Testis (tissue), 3 donors: ENCODE data around the gene CACNA2D3. TPM values are rescaled to one million over a fixed set of nuclear protein-coding genes. Genes with fewer than 3 reads are reported as not detected.
A peak's percentile ranks its signal among the peaks of the same experiment; 100 is the strongest.

ENCODE experiments used
- DNase-seq: peaks from one replicate; pipeline ENCODE4 v3.0.0-alpha.2; 2019
- H3K27ac ChIP-seq, 2 donors: fragments of 200-600 bp; sonication (generic); one replicate each; pipeline ENCODE4 v1.5.1; 2019
- H3K27me3 ChIP-seq: fragments of 200-600 bp; sonication (generic); one replicate; pipeline ENCODE4 v1.5.1; 2019
- H3K36me3 ChIP-seq: fragments of 200-600 bp; sonication (generic); one replicate; pipeline ENCODE4 v1.5.1; 2017; ENCODE audit warnings: low read depth; ENCODE audit errors: missing control alignments
- H3K4me1 ChIP-seq: fragments of 200-600 bp; sonication (generic); one replicate; pipeline ENCODE4 v1.5.1; 2019
- H3K4me3 ChIP-seq, 2 donors: fragments of 200-600 bp; sonication (generic); one replicate each; pipeline ENCODE4 v1.5.1; 2017 to 2019
- H3K9me3 ChIP-seq: fragments of 200-600 bp; sonication (generic); one replicate; pipeline ENCODE4 v1.5.1; 2017
- POLR2A ChIP-seq: fragments of 450-650 bp; IDR thresholded peaks from one replicate; pipeline ENCODE4 v1.6.1; 2017; ENCODE audit warnings: antibody characterized with exemption, mild to moderate bottlenecking, moderate library complexity
- WGBS, 2 donors: methylation state at CpG; one replicate each; pipeline ENCODE4 v1.1.5; 2018; 5-methylcytosine and 5-hydroxymethylcytosine counted together
- intact Hi-C: fragments of 100-400 bp; cut with DNase I; formaldehyde crosslinking; loops from one replicate; pipeline ENCODE4 v1.15.1; 2023; ENCODE audit warnings: low total_unique reads
- polyA plus RNA-seq: library from polyadenylated mRNA; stranded (reverse); fragments of 350-450 nt; fragmentation: Illumina TruSeq; extraction: RNeasy Lipid Tissue Mini Kit (QIAGEN cat#74804); gene quantifications from one replicate; pipeline ENCODE4 v1.2.3, GENCODE V29; 2014; ENCODE audit warnings: low read depth, low replicate concordance; ENCODE audit not compliant: insufficient read depth
- total RNA-seq, 2 donors: library from RNA; depleted of rRNA; stranded (reverse); fragments of >200 nt; gene quantifications; one replicate each; pipeline ENCODE4 v1.2.3, GENCODE V29; 2016
- TF ChIP-seq, protein P1 (sequence below), 3 experiments: fragments of 450-650 bp in 2 of 3; fragments of 200-600 bp in 1 of 3; sonication (generic) in 1 of 3; IDR thresholded peaks; one replicate each; pipeline ENCODE4 v1.5.1; 2016 to 2019; ENCODE audit warnings: antibody characterized with exemption in 3 of 3, mild to moderate bottlenecking in 2 of 3, moderate library complexity in 1 of 3

CACNA2D3 gene
- total and polyA plus RNA-seq, 3 donors from 2014 or later = 10.1 to 16.5 (median 11.2) TPM

DNA sequence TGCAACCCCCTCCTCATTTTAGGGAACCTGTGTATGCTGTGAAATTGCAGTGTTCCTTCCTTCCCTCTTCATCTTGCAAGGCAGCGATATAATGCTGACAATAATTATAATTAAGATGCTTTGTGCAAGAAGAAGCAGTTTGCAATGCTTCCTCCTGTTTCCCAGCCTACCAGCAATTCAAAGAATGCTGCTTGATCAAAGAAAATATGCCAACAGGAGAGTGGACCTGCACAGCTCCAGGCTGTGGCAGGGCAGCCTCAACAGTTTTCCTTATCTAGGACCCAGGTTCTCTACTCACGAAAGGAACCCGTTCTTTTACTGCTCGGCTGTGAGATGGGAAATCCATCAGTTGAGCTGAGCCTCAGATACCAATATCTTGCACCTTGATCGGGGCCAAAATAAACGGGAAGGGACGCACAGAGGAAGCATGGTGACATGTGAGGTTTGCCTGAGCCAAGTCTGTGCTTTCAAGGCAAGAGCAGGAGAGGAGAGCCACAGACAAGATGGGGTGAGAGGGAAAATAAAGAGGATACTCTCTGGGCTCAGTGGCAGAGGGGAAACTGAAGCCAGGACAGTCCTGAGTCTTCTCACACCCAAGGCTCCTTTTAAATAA is 828.1 kb downstream of the CACNA2D3 start:
- no peak for DNase-seq
- H3K27me3 ChIP-seq = no peaks in the 10 kb centered on the region
- TF ChIP-seq, protein P1, sequence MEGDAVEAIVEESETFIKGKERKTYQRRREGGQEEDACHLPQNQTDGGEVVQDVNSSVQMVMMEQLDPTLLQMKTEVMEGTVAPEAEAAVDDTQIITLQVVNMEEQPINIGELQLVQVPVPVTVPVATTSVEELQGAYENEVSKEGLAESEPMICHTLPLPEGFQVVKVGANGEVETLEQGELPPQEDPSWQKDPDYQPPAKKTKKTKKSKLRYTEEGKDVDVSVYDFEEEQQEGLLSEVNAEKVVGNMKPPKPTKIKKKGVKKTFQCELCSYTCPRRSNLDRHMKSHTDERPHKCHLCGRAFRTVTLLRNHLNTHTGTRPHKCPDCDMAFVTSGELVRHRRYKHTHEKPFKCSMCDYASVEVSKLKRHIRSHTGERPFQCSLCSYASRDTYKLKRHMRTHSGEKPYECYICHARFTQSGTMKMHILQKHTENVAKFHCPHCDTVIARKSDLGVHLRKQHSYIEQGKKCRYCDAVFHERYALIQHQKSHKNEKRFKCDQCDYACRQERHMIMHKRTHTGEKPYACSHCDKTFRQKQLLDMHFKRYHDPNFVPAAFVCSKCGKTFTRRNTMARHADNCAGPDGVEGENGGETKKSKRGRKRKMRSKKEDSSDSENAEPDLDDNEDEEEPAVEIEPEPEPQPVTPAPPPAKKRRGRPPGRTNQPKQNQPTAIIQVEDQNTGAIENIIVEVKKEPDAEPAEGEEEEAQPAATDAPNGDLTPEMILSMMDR (IDR thresholded peaks at IDR 0.05) = no peak
- no peak for TF ChIP-seq POLR2A
- no peaks in the 10 kb centered on the region for H3K9me3 ChIP-seq
- intact Hi-C loops = no loop called here
- H3K4me3 ChIP-seq = no peak overlapping the region
- WGBS, 2 donors = 54 to 57% methylated on average over 7 of the region's 7 CpGs
- H3K27ac ChIP-seq = no peak overlapping the region
- H3K36me3 ChIP-seq = no peaks in the 10 kb centered on the region
- H3K4me1 ChIP-seq = peaks cover 7% of the 10 kb centered on the region

- TF ChIP-seq, protein P1 (IDR thresholded peaks at IDR 0.05) = peak; percentile 26 to 53 (median 34)
- TF ChIP-seq POLR2A = no peak
- DNase-seq = peak; percentile 78
- H3K9me3 ChIP-seq = no peaks in the 10 kb centered on the region
- intact Hi-C loops = no loop called here
- H3K4me1 ChIP-seq = peaks cover 7% of the 10 kb centered on the region
- H3K27me3 ChIP-seq = no peaks in the 10 kb centered on the region
- no peak overlapping the region for H3K4me3 ChIP-seq
- H3K27ac ChIP-seq = no peak overlapping the region
- no peaks in the 10 kb centered on the region for H3K36me3 ChIP-seq
- 34 to 57% methylated on average over 4 to 8 of the region's 8 CpGs for WGBS, 2 donors
Observed at GRCh38 chr3:54951405-54951804, 829.1 kb downstream of the CACNA2D3 start.

- TF ChIP-seq, protein P1 (IDR thresholded peaks at IDR 0.05) = no peak
- TF ChIP-seq POLR2A = no peak
- Histone ChIP-seq H3K36me3 (no peaks in the 10 kb centered on the region), H3K27ac (no peak overlapping the region), H3K4me3 (no peak overlapping the region), H3K4me1 (peaks cover 7% of the 10 kb centered on the region), H3K9me3 (no peaks in the 10 kb centered on the region), H3K27me3 (no peaks in the 10 kb centered on the region)
- DNase-seq = no peak
- intact Hi-C loops = no loop called here
- 42 to 51% methylated on average over 3 to 5 of the region's 5 CpGs for WGBS, 2 donors
Observed at GRCh38 chr3:54954022-54954421, 831.7 kb downstream of the CACNA2D3 start.

GRCh38 chr3:54954521-54954920 is 832.2 kb downstream of the CACNA2D3 start:
- no peak for DNase-seq
- 70 to 94% methylated on average over 5 of the region's 5 CpGs for WGBS, 2 donors
- Histone ChIP-seq H3K36me3 (no peaks in the 10 kb centered on the region), H3K27me3 (no peaks in the 10 kb centered on the region), H3K9me3 (no peaks in the 10 kb centered on the region), H3K4me3 (no peak overlapping the region), H3K27ac (no peak overlapping the region), H3K4me1 (peaks cover 7% of the 10 kb centered on the region)
- intact Hi-C loops = no loop called here
- no peak for TF ChIP-seq POLR2A
- TF ChIP-seq, protein P1 (IDR thresholded peaks at IDR 0.05) = no peak

- intact Hi-C loops = no loop called here
- WGBS, 2 donors = 87 to 92% methylated on average over 3 of the region's 3 CpGs
- no peaks in the 10 kb centered on the region for H3K9me3 ChIP-seq
- no peaks in the 10 kb centered on the region for H3K36me3 ChIP-seq
- H3K27ac ChIP-seq = no peak overlapping the region
- no peak for TF ChIP-seq POLR2A
- TF ChIP-seq, protein P1 (IDR thresholded peaks at IDR 0.05) = no peak
- no peaks in the 10 kb centered on the region for H3K27me3 ChIP-seq
- no peak for DNase-seq
- no peak overlapping the region for H3K4me3 ChIP-seq
- peaks cover 7% of the 10 kb centered on the region for H3K4me1 ChIP-seq
Observed at GRCh38 chr3:54955496-54955895, 833.1 kb downstream of the CACNA2D3 start.
